NCI-H1092 treated with DMSO at 0.1 percent for 48 hours (cell line): Measurements from ENCODE around the gene NLGN4Y.

ENCODE experiments used
- DNase-seq: peaks from one replicate; lab custom pipeline; 2025; lab: John Stamatoyannopoulos, UW

Gene NLGN4Y

DNA sequence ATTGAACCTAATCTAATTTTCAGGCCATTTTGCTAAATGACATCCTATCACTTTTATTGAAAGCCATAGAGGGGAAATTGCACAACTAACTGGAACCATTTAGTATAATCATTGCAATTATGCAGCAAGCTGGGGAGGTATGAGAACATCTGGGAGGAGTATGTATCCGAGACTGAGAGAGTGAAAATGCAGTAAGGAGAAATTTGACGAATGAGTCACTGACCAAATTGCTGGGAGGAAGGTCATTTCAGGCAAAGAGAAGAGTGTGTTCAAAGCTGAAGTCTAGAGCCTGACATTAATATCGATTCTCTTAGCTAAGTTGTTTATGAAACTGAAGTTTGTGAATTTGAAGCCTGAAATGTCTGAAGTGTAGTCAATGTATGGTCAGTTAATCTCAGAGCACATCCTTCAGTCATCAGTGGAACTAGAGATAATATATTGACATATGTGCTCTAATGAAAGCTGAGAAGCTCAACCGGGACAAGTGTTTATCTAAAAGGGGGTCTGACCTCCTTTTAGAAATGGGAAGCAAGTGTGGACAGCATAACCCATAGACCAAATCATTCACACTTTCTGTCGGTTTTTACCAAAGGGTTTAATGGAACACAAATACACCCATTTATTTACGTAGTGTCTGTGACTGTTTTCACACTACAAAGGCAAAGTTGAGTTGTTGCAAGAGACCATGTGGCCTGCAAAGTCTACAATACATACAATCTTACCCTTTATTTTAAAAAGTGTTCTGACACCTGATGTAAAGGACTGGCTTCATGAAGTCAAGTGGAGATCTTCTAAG lies 120.0 kb downstream of the NLGN4Y start:
- DNase-seq: no peak

DNA sequence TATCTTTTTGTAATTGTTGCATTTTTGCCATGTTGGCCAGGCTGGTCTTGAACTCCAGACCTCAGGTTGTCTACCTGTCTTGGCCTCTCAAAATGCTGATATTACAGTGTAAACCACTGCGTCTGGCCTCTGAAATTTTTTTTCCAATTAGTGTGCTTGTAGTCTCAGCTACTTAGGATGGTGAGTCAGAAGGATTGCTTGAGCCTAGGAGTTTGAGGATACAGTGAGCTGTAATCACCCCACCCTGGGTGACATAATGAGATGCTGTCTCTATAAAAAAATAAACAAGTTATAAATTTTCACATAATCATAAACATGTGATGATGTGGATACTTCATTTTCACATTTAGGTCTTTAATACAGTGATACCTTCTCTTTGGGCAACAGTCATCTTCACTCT lies 154.9 kb downstream of the NLGN4Y start:
- DNase-seq: no peak

DNA sequence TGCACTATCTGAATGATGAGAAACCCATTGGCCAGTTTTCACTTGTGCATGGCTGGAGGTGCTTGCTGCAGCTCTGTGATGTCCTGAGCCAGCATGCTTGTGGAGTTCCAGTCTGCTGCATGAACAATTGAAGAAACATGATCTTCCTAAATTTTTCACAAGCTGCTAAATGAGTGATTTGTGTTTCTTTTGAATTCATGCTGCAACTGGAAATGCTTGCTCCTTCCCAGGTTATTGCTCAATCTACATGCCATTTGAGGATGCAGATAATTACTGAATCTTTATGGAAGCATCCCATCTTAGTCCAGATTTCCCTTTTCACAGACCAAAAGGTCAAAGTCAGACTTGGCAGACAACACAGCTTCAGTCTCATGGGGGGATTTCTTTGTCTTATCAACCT lies 170.2 kb downstream of the NLGN4Y start:
- DNase-seq: no peak

DNA sequence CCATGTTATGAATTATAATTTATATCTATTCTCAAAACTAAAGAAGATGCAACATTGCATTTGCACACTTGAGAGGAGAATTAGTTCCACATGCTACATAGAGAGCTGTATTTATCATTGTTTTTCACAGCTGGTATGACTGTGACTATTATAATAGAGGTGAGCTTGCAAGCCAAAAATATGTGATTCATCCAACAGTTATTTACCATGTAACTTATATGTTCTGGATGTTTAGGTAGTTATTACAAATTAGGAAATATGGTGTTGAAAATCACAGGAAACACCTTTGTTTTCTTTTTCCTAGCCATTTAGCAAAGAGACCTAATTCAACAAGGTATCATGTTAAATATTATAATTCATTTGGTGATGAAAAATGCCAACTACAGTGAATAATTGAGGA lies 183.8 kb downstream of the NLGN4Y start:
- no peak for DNase-seq

DNA sequence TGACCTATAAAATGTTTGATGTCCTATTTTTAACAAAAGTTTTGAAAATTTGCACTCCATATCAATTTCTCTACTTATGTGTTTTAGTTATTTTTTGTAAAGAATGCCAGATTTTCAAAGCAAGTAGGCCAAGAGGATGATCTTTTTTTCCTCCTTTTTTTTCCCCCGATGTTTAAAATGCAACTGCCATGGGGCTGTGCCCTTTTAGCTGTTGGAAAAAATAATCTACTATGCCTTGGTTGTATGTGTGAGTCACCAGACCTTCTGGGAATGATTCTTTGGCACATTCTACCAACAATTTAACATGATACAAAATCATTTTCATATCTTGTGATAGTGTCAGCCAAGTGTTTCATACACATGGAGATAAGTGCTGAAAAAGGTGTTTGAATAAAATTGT lies 217.3 kb downstream of the NLGN4Y start:
- DNase-seq: no peak

DNA sequence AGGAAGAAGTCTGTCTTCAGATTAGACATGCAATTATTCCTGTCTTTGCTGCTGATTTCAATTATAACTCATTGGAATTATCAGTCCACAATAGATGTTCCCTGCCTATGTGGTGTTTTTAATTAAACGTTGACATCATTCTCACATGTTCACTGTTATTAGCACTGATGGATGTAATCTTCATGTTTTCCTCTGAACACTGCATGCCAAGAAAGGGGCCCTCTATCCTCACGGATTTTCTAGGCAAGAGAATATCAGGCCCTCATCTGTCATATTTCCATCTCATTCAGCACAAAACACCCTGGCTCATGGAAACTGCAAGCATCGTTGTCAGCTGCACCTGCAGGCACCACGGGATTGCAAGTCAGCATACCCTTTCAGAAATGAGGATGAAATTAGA lies 224.0 kb downstream of the NLGN4Y start:
- no peak for DNase-seq

DNA sequence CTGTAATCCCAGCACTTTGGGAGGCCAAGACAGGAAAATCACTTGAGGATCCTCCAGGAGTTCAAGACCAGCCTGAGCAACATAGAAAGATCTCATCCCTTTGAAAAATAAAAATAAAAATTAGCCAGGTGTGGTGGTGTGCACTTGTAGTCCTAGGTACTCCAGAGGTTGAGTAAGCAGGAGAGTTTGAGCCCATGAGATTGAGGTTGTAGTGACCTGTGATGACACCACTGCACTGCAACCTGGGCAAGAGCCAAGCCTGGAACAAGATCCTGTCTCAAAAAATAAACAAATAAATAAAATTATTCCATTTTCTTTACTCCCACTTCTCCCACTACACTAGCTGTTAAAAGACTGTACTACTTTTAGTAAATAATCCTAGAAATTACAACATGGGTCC lies 231.2 kb downstream of the NLGN4Y start:
- no peak for DNase-seq

DNA sequence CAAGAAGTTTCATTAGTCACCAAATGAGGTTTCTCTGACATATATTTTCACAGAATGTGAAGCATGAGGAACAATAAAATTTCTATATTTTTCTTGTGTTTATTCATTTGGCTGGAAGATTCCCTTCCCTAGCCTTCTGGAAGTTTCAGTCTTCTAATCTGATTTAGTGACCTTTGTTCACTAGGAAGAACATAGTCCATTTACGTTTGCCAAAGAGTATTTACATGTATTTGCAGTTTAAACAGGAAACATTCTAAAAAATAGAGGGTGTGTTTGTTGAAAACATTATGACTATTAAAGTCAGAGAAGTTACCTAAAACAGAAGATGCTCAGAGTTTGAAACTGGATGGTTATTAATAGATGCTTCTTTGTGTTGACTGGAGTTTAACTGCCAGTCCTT lies 238.6 kb downstream of the NLGN4Y start:
- DNase-seq: no peak

DNA sequence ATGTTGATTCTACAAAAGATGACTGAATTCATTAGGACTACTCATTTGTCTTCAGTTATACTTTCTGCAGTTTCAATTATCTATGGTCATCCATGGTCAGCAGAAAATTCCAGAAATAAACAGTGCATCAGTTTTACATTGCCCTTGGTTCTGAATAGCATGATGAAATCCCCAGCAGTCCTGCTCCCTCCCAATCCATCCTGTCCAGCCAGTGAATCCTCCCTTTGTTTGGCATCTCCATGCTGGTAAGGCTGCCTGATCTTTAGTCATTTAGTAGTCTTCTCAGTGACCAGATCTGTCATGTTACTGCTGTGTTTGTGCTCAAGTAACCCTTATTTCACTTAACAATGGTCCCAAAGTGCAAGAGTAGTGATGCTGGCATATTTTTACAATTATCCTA lies 239.3 kb downstream of the NLGN4Y start:
- no peak for DNase-seq

DNA sequence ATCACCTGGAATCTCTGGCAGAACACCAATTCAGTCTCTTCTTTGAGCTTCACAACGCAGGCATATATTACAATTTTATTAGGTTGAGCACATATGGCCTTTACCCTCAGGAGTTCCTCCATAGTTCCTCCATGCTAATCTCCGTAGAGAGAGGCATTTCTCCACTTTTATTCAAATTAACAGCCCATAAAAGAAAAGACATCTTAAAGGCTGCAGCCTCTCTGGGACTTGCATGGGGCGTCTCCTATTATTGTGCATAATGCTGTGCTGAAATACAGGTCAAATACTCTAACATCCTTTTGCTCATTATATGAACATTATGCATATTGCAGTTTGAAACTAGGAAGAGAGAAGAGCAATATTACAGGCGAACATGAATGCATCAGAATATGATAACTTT lies 253.9 kb downstream of the NLGN4Y start:
- DNase-seq: no peak

DNA sequence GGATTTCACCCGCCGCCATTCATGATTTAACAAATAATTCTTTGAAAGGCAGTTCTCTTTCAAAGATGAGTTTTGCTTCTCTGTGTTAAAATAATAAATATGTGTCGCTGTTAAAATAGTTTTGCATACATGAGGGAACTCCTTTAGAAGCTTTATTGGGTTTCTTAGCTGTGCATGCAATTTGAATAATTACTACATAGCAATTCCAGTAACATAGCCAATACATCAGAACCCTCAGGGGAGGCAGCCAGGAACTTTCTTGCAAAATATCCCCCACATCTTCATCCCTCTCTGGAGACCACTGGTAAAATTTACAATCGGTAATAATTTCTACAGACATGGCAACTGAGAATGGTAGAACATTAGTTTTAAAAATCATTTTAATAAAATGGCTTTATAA lies 268.8 kb downstream of the NLGN4Y start:
- no peak for DNase-seq

DNA sequence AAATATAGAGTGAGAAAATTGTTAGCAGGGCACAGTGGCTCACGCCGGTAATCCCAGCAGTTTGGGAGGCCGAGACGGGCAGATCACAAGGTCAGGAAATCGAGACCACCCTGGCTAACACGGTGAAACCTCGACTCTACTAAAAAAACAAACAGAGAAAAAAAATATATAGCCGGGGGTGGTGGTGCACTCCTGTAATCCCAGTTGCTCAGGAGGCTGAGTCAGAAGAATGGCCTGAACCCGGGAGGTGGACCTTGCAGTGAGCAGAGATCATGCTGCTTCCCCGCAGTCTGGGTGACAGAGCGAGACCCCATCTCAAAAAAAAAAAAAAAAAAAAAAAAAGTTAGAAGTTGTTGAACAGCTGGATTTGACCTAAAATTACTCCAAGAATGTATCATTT lies 269.3 kb downstream of the NLGN4Y start:
- DNase-seq: no peak

DNA sequence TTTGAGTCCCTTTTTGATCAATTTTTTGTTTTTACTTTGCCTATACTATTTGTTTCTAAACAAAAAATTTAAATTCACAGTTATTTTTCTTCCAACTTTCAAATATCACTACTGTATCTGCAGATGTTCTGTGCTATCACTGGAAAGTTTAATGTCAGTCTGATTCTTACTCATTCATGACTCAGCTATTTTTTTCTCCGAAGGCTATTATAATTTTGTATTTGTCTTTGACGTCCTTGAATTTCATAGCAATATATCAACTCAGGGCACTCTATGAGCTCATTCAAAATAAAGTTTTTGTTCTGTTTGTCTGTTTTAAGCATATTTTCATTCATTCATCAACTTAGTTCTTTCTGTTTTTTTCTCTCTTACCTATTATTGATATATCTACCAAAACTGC lies 273.7 kb downstream of the NLGN4Y start:
- no peak for DNase-seq

DNA sequence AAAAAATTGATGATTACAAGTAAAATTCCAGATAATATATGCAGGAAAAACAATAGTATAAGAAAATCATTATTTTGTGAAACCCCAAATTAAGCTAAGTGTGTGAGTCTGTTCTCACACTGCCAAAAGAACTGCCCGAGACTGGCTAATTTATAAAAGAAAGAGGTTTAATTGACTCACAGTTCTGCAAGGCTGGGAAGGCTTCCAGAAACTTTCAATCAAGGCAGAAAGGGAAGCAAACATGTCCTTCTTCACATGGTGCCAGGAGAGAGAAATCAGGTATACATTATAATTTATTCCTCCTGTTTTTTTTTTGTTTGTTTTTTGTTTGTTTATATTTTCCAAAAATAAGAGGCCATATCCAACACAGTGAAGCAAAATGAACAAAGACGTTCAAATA lies 276.8 kb downstream of the NLGN4Y start:
- DNase-seq: no peak

DNA sequence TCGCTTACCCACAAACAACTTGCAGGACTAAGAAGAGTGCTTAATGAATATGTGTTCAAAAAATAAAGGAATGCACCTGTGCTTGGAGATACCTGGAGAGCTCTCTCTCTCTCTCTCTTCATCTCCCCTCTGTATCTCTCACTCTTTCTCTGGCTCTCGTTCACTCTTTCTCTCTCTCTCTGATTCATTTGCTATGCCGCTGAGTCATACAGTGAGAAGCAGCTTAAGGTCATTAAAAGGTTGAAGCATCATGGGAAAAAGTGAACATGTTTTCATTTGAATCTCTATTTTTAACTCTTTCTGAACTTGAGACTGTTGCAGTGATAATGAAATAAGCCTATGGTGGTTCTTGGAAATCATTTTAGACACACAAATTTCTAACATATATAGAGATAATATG lies 277.8 kb downstream of the NLGN4Y start:
- no peak for DNase-seq

DNA sequence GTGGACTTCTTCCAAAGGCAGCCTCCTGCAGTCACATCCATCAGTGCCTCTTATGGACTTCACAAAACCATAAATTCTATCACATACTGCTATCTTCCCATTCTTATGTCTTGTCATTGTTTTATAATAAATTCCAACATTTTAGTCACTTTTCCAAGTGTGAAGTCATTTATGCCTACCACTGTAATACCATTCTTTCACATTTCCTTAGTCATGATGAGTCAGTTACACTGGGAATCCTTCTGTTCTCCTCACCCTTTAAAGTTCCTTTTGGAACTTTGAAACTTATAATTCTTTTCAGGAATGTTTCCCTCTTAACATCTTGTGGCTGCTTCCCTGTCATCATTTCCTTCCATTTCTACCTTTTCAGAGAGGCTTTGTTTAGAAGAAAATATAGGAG lies 279.7 kb downstream of the NLGN4Y start:
- no peak for DNase-seq

DNA sequence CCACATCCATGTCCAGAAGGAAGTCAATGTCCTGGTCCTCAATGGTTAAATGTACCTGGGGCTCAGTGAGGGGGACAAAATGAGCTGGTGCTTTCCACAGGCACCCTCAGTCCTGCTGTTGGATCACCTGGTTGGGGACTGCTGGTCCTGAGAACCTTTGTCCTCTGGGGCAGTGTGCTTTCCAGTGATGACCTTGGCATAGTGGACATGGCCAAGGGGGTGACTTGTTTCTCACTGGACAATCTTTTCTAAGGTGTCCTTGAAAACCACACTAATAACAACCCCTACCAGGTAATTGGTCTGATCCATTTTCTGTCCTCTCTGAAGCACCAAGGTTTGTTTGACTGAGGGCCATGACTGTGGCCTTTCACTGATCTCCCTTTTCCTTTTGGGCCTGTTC lies 294.1 kb downstream of the NLGN4Y start:
- no peak for DNase-seq

DNA sequence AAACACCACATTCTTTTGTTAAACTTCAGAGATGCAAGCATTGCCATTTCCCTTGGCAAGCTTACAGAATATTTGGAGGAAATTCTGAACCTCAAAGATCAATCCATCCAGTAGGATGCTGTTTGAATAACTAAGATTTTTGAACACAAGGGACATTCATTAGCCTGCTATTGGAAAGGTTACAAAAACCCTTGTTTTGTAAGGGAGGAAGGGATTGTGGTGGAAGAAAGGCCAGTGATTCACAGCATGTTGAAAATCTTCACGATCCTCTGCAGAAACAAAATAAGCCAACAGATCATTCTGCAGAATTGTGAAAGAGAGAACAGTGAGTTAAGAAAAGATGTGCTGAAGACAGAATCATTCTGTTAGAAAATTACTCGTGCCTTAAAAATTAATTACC lies 297.9 kb downstream of the NLGN4Y start:
- no peak for DNase-seq

DNA sequence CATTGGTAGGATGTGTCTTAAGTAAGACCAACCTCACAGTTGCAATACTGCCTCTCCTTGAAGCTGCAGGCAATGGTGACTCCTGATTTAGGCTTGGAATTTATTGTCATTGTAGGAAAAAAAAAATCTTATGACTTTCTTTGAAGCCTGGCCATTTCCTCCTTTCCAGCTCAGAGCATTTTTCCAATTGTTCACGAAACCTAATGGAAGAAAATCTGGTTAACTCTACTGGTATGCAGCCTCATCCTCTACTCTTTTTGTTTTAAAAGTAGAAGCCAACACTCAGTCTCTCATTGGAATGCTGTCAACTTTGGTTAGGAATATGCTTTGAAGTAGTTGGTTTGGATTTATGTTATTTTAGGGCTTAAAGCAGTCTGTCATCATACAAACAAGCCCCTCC lies 298.6 kb downstream of the NLGN4Y start:
- no peak for DNase-seq

DNA sequence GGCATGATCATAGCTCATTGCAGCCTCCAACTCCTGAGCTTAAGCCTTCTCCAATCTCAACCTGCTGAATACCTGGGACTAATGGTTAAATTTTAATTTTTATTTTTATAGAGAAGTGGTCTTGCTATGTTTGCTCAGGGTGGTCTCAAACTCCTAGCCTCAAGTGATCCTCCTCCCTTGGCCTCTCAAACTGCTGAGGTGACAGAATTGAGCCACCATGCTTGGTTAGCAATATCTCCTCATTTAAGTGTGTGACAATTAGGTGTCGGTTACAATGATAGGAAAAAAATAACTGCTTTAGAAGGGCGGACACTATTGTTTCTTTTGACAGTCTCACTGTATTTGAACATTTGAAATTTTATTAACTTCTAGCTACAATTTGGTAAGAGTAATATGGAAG lies 300.3 kb downstream of the NLGN4Y start:
- DNase-seq: no peak

DNA sequence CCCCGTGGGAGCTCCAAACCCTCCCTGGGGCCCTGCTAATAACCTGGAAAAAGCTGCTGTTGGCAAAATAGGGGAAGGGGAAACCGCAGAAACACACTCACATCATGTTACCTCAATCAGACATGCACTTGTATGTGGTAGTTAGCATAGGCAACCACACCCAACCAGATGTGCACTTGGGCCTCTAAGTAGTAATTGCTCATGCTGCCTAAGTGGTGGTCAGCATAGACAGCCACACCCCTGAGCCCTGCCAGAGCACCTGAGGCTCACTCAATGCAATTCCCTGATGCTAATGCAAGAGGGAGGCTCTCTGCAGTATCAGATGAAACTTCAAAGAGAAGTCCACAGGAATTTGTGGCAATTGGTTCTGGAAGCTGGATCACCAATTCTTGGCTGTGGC lies 301.4 kb downstream of the NLGN4Y start:
- no peak for DNase-seq

DNA sequence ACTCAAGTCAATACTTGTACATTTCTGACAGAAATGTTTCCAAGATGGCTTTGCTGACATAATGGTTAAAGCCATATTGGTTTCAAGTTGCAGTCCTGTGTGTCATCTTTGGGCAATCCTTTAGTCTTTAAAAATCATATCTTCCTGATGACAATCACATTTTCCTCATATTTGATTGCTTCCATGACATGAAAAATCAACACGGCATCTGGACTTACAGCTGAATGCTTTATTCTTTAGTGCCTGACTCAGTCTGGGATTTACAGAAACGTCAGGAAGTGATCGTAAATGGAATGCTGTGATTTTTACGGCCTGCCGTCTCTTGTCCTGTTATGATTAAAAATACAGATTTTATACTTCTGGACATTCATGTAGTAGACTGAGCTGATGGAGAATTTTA lies 304.2 kb downstream of the NLGN4Y start:
- no peak for DNase-seq

DNA sequence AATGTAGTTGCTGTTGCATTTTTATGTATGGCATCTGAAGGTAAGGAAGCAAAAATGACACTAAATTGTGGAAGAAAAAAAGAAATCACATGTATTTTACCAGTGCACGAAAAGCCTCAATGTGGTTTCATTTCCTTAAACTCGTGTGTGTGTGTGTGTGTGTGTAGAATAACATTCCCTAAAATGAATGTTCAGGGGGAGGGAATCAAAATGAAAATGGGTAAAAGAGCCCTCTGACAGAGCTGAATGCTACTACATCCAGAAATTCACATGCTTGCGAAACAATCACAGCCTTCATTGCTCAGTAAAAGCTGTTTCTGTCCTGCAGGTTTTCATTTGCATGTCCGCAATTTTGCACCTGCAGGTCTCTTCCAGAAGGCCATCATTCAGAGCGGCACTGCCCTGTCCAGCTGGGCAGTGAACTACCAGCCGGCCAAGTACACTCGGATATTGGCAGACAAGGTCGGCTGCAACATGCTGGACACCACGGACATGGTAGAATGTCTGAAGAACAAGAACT lies 305.1 kb downstream of the NLGN4Y start:
- no peak for DNase-seq
